GM18520 (cell line): ENCODE measurements around the gene ZNF420.

Source experiments
- ATAC-seq: cut with Tn5 transposase; IDR thresholded peaks from one replicate; pipeline ENCODE4 v1.9.1; 2021; ENCODE audit not compliant: unreplicated experiment

ZNF420 gene

GRCh38 chr19:37136111-37136510, 57.9 kb downstream of the ZNF420 start:
- ATAC-seq = no peak

GRCh38 chr19:37148214-37148613, 70.0 kb downstream of the ZNF420 start:
- no peak for ATAC-seq

GRCh38 chr19:37160153-37160552, 81.9 kb downstream of the ZNF420 start:
- ATAC-seq = no peak

- no peak for ATAC-seq
Measured at GRCh38 chr19:37165635-37166034, 87.4 kb downstream of the ZNF420 start.

GRCh38 chr19:37172368-37173366, 94.4 kb downstream of the ZNF420 start, which contains the start of gene ZNF585A:
TSS of gene ZNF585A (minus strand) at chr19:37172695. CDS start at chr19:37169910, 2,785 bp downstream.
- ATAC-seq = peak; percentile 98
